ENCODE data around the gene SMIM26. TPM values are rescaled to one million over a fixed set of nuclear protein-coding genes. Genes with fewer than 3 reads are reported as not detected.
A peak's percentile ranks its signal among the peaks of the same experiment; 100 is the strongest.

SMIM26 gene
- total and polyA plus RNA-seq, 2 of the 13 experiments (the other 11 are each of a cell fraction or from before 2014, with no cell fraction given): 214 to 249 TPM

GRCh38 chr20:18566892-18567738 is at the start of gene SMIM26 (continued):
- TF ChIP-seq ZBTB2 (CRISPR knock-in tag; IDR thresholded peaks at IDR 0.05; ENCODE audit: low read depth): peak; percentile 75; the same call in 1 of the 2 replicates
- TF ChIP-seq ETS1 (CRISPR knock-in tag; IDR thresholded peaks at IDR 0.05): peak; percentile 89
- TF ChIP-seq ZNF678 (CRISPR knock-in tag; IDR thresholded peaks at IDR 0.05): no peak; the same call in 1 of the 2 replicates
- TF ChIP-seq MTF1 (CRISPR knock-in tag; IDR thresholded peaks at IDR 0.05): 0 out of 2 replicates have a peak, but pooled peaks have one; percentile 63
- peak; percentile 79; the same call in 1 of the 2 replicates for TF ChIP-seq ZBTB10 (CRISPR knock-in tag; IDR thresholded peaks at IDR 0.05; ENCODE audit: borderline replicate concordance)
- peak; percentile 10; the same call in 1 of the 2 replicates for TF ChIP-seq AKNA (CRISPR knock-in tag; IDR thresholded peaks at IDR 0.05; ENCODE audit: borderline replicate concordance)
- peak; percentile 89; the same call in 1 of the 2 replicates for TF ChIP-seq FOXK1 (CRISPR knock-in tag; IDR thresholded peaks at IDR 0.05; ENCODE audit: borderline replicate concordance, low read depth)
- peak; percentile 73 for TF ChIP-seq ZNF333 (CRISPR knock-in tag; IDR thresholded peaks at IDR 0.05; ENCODE audit: borderline replicate concordance)
- TF ChIP-seq ZNF800 (CRISPR knock-in tag; IDR thresholded peaks at IDR 0.05): no peak
- TF ChIP-seq YEATS2 (CRISPR knock-in tag; IDR thresholded peaks at IDR 0.05; ENCODE audit: borderline replicate concordance): peak; percentile 99
- peak; percentile 88 for TF ChIP-seq FOXJ3 (CRISPR knock-in tag; IDR thresholded peaks at IDR 0.05; ENCODE audit: borderline replicate concordance)
- no peak; the same call in 1 of the 2 replicates for TF ChIP-seq ZNF841 (CRISPR knock-in tag; IDR thresholded peaks at IDR 0.05; ENCODE audit: borderline replicate concordance)
- peak; percentile 93 for TF ChIP-seq KLF6 (CRISPR knock-in tag; IDR thresholded peaks at IDR 0.05)
- TF ChIP-seq CENPX (CRISPR knock-in tag; IDR thresholded peaks at IDR 0.05): no peak
- peak; percentile 94 for TF ChIP-seq ZNF317 (CRISPR knock-in tag; IDR thresholded peaks at IDR 0.05)

All from HepG2 (cell line).